Measurements from ENCODE around the gene PHOX2A.

DNA sequence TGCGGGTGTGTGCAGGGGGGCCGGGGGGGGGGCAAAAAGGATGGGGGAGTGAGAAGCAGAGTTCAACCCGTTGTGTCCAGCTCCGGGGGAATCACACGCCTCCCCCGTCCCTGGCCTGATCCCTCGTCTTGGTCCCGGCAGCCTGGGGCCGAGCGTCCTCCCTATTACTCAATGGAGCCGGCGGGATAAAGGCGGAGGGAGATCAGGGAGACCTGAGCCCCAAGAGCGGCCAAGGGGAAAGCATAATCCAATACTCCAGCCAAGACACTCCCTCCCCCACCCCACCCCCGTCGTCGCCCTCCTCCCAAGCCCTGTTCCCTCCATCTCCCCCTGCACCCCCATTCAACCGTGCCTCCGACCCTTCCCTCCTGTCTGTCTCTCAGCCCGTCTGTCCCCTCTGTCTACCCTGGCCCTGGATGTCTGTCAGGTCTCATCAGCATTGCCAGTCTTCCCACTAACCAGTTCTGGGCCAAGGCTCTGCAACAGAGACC is 2.6 kb downstream of the PHOX2A start:
- TF ChIP-seq POLR2A (IDR thresholded peaks at IDR 0.05): no peak
- no peak for TF ChIP-seq CTCF (IDR thresholded peaks at IDR 0.05)
- no peak for TF ChIP-seq POLR2AphosphoS5 (IDR thresholded peaks at IDR 0.05)

All from breast epithelium (tissue), 3 donors.